SK-N-DZ (cell line): ENCODE data around the gene CHD6. TPM values are rescaled to one million over a fixed set of nuclear protein-coding genes. Genes with fewer than 3 reads are reported as not detected.
A peak's percentile ranks its signal among the peaks of the same experiment; 100 is the strongest.

Source experiments
- DNase-seq: peaks from one replicate; pipeline ENCODE4 v3.0.0-alpha.2; 2015; ENCODE audit warnings: low spot score
- polyA plus RNA-seq, 2 experiments: library from polyadenylated mRNA; depleted of rRNA; stranded (reverse); fragments of >200 nt; gene quantifications; 2 replicates each; pipeline ENCODE4 v1.2.3, GENCODE V29; 2014

Gene CHD6, protein sequence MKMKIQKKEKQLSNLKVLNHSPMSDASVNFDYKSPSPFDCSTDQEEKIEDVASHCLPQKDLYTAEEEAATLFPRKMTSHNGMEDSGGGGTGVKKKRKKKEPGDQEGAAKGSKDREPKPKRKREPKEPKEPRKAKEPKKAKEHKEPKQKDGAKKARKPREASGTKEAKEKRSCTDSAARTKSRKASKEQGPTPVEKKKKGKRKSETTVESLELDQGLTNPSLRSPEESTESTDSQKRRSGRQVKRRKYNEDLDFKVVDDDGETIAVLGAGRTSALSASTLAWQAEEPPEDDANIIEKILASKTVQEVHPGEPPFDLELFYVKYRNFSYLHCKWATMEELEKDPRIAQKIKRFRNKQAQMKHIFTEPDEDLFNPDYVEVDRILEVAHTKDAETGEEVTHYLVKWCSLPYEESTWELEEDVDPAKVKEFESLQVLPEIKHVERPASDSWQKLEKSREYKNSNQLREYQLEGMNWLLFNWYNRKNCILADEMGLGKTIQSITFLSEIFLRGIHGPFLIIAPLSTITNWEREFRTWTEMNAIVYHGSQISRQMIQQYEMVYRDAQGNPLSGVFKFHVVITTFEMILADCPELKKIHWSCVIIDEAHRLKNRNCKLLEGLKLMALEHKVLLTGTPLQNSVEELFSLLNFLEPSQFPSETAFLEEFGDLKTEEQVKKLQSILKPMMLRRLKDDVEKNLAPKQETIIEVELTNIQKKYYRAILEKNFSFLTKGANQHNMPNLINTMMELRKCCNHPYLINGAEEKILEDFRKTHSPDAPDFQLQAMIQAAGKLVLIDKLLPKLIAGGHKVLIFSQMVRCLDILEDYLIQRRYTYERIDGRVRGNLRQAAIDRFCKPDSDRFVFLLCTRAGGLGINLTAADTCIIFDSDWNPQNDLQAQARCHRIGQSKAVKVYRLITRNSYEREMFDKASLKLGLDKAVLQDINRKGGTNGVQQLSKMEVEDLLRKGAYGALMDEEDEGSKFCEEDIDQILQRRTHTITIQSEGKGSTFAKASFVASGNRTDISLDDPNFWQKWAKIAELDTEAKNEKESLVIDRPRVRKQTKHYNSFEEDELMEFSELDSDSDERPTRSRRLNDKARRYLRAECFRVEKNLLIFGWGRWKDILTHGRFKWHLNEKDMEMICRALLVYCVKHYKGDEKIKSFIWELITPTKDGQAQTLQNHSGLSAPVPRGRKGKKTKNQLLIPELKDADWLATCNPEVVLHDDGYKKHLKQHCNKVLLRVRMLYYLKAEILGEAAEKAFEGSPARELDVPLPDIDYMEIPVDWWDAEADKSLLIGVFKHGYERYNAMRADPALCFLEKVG (N-terminal part only)
- 16.1 and 20.2 TPM in 2 replicates for polyA plus RNA-seq (2014; cell fraction: cytosol; rRNA removed)
- 66.9 and 111 TPM in 2 replicates for polyA plus RNA-seq (2014; cell fraction: nucleus; rRNA removed)

DNA sequence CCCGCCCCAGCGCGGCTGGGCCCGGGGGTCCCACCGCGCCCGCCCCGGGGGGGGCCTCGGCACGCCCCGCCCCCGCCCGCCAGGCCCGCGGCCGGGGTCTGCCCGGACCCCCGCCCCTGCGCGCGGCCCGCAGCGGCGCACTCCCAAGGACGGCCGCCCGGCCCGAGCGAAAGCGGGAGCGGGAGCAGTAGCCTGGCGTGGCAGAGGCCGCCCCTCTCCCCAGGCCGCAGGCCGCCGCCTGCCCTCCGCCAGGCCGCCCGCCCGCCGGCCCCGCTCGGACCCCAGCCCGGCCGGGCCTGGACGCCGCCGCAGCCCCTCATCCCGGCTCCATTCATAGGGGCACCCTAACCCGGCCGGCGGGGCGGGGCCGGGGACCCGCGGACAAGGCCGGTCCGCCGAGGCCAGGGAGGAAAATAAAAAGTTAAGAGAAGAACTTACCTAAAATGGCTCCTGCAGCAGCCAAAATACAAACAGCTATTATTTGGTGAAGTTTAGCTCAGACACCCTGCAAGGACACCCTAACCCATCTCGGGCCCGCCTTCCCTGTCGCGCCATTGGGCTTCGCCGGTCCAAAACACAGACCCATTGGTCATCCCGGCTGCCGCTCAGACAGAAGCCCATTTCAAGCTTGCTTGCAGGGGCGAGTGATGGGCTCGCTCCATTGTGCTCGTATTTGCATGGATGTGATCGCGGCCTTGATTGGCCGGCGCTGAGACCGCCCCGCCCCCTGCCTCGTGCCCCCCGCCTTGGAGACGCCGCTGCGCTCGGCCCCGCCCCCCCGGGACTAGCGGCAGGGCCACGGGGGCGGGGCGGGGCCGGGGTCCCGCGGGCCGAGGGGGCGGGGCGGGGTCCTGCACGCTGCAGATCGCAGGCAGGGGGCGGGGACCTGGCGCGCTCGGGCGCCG, at the start of gene CHD6:
Gene CHD6 (minus strand): TSS at position 476 of the 905 bp plus-strand sequence. CDS start 67,040 bp downstream, outside the sequence.
- DNase-seq, result peak; percentile 100

DNA sequence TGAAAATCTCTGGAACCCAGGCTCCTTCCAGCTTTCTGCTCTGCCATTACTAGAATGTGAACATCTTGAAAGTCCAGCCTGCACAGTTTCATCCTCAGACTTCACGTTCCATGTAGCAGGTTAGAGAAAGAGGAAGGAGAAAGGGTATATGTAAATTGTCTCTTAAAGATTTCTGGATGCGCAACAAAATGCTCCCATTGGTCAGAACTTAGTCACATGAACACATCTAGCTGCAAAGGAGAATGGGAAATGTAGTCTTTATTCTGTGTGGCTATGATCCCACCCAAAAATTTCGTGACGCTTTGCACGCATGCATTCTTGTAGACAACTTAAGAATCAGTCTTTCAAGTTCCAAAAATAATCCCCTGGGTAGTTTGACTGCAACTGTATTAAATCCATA, 46.4 kb upstream of the CHD6 start:
- peak; percentile 72 for DNase-seq

DNA sequence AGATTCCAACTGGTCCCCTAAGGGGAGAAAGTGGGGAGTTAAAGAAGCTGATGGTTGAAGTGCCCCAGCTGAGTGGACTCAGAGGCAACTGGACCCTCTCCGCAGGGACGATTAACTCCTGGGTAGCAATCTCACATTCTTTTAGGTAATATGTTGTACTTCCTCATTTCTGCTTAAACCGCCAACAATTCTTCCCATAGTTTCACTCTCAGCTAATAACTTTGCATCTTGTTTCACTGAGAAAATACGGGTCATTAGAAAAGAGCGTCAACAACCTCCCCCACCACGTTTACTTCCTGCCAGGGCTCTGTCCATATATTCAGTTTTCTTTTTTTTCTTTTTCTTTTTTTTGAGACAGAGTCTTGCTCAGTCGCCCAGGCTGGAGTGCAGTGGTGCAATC, 39.5 kb upstream of the CHD6 start:
- DNase-seq, result no peak

DNA sequence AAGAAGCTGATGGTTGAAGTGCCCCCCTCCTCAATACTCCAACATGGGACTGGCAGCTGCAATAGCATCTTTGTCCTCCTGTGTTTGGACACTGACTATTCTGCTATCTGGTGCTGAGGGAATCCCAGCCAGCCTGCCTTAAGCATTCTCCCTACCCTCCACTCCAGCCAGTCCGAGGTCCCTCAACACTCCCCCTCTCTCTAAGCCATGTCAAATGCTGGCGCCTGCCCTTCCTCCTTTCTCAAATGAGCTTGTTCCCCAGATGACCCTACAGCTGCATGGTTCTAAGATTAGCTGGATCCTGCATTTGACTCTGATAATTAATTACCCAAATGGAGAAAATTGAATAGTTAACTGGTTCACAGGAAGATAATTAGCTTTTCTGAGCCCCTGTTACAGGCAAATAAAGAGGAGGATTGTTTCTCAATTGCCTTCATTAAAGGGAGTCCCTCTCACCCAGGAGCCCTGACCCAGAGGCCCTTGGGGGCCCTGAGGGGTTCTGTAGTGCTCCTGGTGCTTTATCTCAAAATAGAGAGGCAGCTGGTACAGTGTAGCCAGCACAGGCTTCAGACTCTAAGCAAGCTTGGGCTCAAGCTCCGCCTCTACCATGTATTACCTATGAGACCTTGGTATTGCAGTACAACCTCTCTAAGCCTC, 37.9 kb upstream of the CHD6 start:
- no peak for DNase-seq

DNA sequence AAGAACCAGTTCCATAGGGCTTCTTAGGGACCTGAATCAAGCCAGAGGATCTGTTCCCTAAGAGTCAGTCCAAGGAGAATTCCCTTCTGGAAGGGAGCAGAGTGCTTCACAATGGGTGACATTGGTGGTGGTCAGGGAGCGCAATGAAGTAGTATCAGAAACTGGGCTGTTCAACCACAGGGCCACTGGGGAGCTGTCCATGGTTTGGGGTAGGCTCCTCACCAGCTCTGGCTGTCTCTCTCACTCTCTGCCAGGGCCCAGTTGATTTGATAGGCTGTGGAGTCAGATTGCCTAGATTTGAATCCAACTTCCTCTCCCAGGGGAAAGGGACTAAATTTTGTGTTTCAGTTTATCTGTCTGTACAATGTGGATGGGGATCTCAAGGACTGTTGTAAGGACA, 36.7 kb upstream of the CHD6 start:
- no peak for DNase-seq

DNA sequence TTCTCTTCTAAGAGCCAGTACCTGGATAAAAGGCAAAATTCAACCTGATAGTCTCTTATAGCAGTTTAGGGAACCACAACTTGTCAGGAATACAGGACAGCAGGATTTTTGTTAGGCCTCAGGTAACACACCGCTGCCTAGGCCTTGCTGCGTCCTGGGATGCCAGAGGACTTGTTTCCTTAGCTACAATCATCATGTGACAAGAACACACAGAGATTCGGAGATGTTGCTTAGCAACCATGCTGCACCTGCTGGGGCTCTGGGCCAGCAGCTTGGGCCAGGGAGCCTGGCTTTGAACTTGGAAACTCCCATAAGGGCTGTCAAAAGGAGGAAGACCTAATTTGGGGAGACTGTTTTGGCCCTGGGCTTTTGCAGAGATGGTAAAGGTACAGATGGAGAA, 36.1 kb upstream of the CHD6 start:
- DNase-seq, result peak; percentile 80

DNA sequence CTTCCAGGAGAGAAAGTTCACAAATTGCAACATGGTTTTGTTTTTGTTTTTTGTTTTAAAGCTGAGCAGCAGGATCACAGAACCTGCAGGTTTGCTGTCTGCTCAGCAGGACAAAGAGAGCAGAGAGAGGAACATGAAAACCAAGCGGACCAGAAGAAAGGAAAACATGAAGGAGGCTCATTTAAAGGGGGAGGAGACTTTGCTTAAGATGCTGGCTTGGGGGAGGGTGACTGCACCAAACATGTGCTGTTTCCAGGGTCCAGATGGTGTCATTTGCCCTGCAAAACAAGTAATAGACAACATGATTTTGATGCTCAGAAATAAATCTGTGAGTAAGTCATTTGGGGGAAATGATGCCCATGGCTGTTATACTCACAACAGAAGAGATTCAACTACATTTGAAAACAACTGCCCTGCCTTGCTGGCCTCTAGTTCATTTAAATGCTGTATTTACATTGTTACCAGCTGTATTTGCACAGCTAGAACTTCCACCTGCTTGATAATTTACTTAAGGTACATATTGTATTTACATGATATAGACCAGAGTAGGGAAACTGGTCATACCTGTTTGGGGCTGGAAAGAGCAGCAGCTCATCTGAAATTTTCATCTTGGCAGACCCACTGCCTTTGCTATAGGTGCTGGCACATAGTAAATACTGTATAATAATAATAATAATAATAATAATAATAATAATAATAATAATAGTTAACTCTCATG, 32.2 kb upstream of the CHD6 start:
- peak; percentile 65 for DNase-seq

DNA sequence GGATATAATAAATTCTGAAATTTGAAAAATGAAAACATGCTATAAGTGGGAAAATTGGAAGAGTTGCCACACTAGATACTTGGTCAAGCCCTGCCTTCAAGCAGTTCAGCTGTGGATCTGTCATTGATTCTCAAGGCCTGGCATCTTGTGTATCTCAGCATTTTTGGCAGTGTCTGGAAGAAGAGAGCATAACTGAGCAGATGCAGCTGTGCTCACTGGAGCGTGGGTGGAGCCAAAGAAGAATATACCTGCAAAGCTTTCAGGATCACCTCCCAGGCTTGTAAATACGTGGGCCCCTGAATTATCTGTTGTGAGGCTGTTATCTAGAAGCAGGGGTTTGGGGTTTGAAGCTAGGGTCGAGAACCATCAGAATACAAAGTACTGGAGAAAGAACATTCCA, 31.3 kb upstream of the CHD6 start:
- peak; percentile 49 for DNase-seq

DNA sequence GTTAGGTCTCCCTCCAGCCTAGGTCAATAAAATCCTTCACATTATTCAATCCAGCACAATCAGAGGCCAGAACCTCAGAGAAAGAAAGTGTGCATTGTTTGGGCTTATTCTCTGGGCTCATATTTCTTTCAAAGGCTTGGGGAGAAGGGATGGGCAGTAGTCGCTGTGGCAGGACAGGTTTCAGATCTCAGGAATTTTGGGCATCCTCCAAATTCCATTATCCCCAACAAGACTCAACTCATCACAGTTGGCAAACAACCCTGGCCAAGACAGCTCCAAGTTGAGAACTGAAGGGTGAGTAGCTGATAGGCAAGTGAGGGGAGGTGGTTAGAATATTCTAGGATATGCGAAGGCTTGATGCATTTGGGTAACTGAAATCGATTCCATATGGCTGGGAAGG, 27.2 kb upstream of the CHD6 start:
- no peak for DNase-seq

DNA sequence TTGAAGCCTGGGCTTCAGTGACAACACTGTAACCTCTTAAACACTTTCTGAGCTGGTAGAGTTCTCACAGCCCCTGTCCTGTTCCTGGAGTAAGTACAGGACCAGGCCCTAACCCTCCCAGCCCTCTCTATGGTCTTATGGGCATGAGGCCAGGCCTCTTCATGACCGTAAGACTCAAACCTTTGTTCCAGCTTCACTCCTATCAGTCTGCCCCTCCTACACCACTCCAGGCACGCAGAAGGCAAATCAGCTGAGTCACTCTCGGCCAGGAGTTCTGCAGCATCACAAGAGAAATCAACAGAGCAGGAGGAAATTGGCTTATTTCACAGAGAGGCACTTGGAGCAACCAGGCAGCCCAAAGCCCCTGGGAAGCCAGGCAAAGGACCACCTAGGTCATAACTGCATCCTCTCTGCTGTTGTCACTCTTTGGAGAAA, 25.3 kb upstream of the CHD6 start:
- peak; percentile 84 for DNase-seq

DNA sequence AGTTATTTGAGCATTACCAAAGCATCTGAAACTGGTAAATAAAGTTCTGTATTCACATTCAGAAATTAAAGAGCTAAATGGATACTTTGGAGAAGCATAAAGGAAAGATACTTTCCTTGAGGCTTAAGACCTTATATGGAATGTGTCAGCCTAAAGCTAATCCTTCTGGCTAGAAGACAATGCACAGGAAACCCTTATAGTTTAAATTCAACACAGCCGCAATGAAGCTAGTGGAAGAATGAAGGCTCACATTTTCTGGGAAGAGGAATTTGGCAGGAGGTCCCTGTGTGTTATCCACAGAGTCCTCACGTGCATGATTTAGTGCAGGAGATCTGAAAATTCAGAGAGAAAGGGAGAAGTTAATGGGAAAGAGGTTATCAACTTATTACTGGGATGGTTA, 21.5 kb upstream of the CHD6 start:
- DNase-seq, result no peak

DNA sequence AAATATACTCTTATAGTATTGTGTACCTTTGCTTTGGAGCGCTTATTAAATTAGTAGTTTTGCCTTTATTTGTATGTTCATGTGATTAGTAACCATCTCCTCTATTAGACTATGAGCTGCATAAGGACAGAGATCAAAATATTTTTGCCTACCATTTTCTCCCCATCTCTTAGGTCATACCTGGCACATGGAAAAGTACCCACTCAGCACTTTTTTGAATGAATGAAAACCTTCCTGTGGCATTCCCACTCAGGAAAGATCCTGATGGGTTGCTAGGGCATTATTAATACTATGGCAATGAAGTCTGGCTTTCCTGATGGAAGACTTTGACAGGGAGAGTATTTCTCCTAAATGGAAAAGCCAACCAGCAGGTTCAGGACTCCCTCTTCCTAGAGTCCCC, 20.3 kb upstream of the CHD6 start:
- DNase-seq, result no peak

DNA sequence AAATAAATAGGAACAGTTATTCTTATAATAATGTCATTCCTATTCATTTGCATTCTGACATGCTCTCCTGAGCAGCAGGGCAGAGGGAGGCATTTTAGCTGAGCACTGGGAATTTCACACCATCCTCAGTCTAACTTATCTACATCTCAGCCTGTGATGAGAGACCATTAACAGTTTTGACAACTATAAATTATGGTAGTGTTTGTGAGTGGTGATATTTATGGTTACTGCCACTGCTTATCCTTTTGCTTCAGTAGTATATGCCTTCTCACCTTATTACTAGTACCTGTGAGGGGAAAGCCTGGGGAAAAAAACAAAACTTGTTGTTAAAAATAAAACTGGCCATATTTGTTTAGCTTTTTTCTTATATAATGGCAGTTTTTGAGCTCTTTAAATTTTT, 17.0 kb upstream of the CHD6 start:
- DNase-seq, result no peak

DNA sequence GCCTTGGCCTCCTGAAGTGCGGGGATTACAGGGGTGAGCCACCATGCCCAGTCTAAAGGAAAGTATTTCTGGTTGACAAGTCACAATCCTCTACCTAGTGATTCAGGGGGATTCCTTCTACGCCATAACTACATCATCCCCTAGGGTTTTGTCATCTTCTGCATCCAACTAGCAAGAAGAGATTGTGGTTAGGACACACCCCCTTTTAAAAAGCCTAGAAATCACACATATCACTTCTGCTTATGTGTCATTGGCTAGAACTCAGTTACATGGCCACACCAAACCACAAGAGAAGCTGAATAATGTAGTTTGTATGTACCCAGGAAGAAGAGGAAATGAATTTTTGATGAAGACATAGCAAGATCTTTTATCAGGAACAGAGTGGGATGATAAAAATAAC, 14.7 kb upstream of the CHD6 start:
- DNase-seq, result no peak

DNA sequence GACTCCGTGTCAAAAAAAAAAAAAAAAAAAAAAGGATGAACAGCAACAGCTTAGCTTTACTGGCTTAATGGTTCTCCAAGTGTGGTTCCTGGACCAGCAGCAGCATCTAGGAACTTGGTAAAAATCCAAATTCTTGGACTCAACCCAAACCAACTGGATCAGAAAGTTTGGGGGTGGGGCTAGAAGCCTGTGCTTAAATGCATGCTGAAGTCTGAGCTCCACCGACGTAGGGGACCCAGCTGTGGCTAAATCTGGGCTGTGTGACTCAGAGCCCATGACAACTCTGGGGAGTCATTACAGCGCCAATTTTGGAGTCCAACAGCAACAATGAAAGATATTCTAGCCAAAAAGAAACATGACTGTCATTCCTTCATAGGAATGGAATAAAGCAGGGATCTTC, 13.6 kb upstream of the CHD6 start:
- no peak for DNase-seq

DNA sequence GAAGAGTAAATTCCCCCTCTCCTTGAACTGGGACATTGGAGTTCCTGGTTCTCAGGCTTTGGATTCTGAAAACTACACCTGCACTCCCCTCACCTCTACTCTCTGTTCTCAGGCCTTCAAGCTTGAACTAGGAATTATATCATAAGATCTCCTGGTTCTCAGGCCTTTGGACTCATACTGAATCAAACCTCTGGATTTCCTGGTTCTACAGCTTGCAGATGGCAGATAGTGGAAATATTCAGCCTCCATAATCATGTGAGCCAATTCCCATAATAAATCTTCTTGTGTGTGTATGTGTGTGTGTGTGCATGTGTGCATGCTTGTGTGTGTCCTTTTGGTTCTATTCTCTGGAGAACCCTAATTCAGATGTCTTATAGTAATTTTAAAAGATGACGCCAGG, 12.7 kb upstream of the CHD6 start:
- no peak for DNase-seq

DNA sequence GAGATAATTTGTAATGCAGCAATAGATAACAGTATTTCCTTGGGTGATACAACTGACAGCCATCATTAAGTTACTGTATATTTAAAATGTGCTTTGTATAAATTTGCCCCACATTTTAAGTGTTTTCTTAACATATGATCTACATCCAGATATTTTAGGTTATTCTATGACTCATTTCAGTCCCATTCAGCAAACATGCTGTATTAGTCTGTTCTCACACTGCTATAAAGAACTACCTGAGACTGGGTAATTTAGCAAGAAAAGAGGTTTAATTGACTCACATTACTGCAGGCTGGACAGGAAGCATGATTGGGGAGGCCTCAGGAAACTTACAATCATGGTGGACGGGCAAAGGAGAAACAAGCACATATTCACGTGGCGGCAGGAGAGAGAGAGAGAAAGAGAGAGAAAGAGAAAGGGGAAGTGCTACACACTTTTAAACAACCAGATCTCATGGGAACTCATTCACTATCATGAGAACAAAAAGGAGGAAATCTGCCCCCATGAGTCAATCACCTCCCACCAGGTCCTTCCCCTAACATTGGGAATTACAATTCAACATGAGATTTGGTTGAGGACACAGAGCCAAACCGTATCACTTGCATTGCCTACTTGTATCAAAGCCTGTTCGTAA, 9.6 kb upstream of the CHD6 start:
- no peak for DNase-seq

DNA sequence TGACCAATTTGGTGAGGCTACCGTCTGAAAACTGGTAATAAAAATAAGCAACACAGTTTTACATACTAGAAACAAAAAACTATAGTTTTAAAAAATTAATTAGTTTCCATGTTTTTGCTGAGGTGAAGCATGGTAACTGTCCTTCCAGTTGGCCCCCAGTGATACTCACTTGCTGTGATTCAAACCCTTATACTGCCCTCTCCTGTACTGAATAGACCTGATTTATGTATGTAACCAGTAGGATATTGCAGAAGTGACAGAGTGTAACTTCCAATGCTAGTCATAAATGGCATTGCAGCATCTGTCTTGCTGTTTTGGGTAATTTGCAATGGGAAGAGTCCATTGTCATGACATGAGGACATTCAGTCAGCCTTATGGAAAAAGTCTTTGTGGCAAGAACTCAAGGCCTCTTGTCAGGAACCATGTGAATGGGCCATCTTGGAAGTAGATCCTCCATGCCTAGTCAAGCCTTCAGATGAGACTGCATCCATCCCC, 8.9 kb upstream of the CHD6 start:
- DNase-seq, result no peak
